ENCODE results near the gene DEXI.

DEXI gene

DNA sequence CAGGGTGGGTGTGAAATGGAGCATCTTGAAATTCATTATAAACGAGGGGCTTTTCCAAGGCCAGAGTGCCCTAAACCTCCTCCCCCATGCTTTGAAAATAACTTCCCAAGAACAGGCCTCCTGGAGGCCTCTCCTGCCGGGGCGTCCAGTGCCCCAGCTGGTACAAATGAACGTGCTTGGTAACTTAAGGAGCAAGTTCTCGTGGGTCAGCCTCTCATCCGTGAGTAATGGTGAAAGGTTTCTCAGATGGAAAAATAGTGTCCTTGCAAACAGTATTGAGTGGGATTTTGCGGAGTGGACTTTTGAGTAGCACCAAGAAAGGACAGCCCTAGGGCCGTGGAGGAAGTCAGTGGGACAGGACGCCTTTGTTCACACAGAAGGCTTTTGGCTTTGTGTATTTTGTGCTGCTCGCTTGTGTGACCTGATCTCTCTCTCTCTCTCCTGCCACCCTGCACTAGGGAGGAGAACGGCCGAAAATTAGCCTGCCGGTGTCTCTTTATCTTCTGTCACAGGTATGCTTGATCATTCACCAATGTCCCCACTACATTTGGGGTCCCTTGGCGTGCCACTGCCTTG lies 36.7 kb upstream of the DEXI start:
- POLR2A ChIA-PET = no interaction called here
- Histone ChIP-seq H3K9me3 (ENCODE audit: control insufficient read depth, insufficient read depth, low read depth, low read length) (no peaks in the 10 kb centered on the region), H3K4me1 (ENCODE audit: control insufficient read depth, insufficient read depth, low read length) (no peaks in the 10 kb centered on the region), H3K27ac (ENCODE audit: extremely low read depth, low read depth, low read length) (no peak overlapping the region), H3K36me3 (ENCODE audit: control insufficient read depth in 2 of 2, insufficient read depth in 1 of 2, low read length in 2 of 2) (peaks cover 3 to 58% of the 10 kb centered on the region in 2 experiments; a peak in 2 of 3 replicates), H3K4me3 (ENCODE audit: low read depth, low read length) (no peak overlapping the region)
- no peak for TF ChIP-seq ZNF23 (tag by site-specific recombination; IDR thresholded peaks at IDR 0.05; ENCODE audit: borderline replicate concordance)
- TF ChIP-seq ZNF416 (tag by site-specific recombination; IDR thresholded peaks at IDR 0.05) = no peak
- TF ChIP-seq KLF16 (tag by site-specific recombination; IDR thresholded peaks at IDR 0.05) = no peak
- TF ChIP-seq PRDM6 (tag by site-specific recombination; IDR thresholded peaks at IDR 0.05) = no peak
- TF ChIP-seq, protein P1, sequence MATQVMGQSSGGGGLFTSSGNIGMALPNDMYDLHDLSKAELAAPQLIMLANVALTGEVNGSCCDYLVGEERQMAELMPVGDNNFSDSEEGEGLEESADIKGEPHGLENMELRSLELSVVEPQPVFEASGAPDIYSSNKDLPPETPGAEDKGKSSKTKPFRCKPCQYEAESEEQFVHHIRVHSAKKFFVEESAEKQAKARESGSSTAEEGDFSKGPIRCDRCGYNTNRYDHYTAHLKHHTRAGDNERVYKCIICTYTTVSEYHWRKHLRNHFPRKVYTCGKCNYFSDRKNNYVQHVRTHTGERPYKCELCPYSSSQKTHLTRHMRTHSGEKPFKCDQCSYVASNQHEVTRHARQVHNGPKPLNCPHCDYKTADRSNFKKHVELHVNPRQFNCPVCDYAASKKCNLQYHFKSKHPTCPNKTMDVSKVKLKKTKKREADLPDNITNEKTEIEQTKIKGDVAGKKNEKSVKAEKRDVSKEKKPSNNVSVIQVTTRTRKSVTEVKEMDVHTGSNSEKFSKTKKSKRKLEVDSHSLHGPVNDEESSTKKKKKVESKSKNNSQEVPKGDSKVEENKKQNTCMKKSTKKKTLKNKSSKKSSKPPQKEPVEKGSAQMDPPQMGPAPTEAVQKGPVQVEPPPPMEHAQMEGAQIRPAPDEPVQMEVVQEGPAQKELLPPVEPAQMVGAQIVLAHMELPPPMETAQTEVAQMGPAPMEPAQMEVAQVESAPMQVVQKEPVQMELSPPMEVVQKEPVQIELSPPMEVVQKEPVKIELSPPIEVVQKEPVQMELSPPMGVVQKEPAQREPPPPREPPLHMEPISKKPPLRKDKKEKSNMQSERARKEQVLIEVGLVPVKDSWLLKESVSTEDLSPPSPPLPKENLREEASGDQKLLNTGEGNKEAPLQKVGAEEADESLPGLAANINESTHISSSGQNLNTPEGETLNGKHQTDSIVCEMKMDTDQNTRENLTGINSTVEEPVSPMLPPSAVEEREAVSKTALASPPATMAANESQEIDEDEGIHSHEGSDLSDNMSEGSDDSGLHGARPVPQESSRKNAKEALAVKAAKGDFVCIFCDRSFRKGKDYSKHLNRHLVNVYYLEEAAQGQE (tag by site-specific recombination; IDR thresholded peaks at IDR 0.05) = no peak
- TF ChIP-seq HIC1 (tag by site-specific recombination; IDR thresholded peaks at IDR 0.05) = no peak
- TF ChIP-seq ZNF514 (tag by site-specific recombination; IDR thresholded peaks at IDR 0.05) = no peak
- TF ChIP-seq ZNF324 (tag by site-specific recombination; IDR thresholded peaks at IDR 0.05) = no peak
- TF ChIP-seq ZNF24 (tag by site-specific recombination; IDR thresholded peaks at IDR 0.05) = no peak
- TF ChIP-seq KLF7 (tag by site-specific recombination; IDR thresholded peaks at IDR 0.05; ENCODE audit: borderline replicate concordance) = no peak
- TF ChIP-seq ZNF132 (tag by site-specific recombination; IDR thresholded peaks at IDR 0.05; ENCODE audit: borderline replicate concordance) = no peak
- no peak for TF ChIP-seq ZNF558 (tag by site-specific recombination; IDR thresholded peaks at IDR 0.05)
- no peak for TF ChIP-seq ZNF792 (tag by site-specific recombination; IDR thresholded peaks at IDR 0.05)
- TF ChIP-seq, protein P2, sequence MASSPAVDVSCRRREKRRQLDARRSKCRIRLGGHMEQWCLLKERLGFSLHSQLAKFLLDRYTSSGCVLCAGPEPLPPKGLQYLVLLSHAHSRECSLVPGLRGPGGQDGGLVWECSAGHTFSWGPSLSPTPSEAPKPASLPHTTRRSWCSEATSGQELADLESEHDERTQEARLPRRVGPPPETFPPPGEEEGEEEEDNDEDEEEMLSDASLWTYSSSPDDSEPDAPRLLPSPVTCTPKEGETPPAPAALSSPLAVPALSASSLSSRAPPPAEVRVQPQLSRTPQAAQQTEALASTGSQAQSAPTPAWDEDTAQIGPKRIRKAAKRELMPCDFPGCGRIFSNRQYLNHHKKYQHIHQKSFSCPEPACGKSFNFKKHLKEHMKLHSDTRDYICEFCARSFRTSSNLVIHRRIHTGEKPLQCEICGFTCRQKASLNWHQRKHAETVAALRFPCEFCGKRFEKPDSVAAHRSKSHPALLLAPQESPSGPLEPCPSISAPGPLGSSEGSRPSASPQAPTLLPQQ (tag by site-specific recombination; IDR thresholded peaks at IDR 0.05) = no peak
- CTCF ChIA-PET = interaction anchor here (0.7 kb wide), 1 partner anchor 170 kb away, joined by 3 read pairs; no protein-coding TSS in a partner anchor

DNA sequence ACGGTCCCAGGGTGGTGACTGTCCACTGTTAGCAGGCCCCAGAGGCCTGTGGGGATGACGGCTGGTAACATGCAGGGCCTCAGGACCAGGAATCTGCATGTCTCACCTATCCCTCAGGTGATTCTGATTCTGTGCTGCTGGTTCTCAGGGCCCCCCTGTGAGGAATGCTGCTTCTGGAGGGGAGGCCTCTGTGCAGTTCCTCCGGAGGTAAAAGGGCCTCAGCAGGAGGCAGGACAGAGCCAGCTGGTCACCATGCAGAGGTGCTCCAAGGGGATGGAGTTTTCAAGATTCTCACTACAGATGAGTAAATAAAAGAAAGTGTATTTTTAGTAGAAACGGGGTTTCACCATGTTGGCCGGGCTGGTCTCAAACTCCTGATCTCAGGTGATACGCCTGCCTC lies 35.9 kb upstream of the DEXI start:
- no peaks in the 10 kb centered on the region for H3K4me1 ChIP-seq (ENCODE audit: control insufficient read depth, insufficient read depth, low read length)
- CTCF ChIA-PET = no interaction called here
- TF ChIP-seq ZNF785 (tag by site-specific recombination; IDR thresholded peaks at IDR 0.05) (no peak), SP3 (tag by site-specific recombination; IDR thresholded peaks at IDR 0.05) (no peak), GLIS1 (tag by site-specific recombination; IDR thresholded peaks at IDR 0.05) (peak; percentile 54; the same call in 1 of the 2 replicates), ZIC2 (tag by site-specific recombination; IDR thresholded peaks at IDR 0.05) (peak; percentile 43; the same call in 1 of the 2 replicates)
- no peak overlapping the region for H3K27ac ChIP-seq (ENCODE audit: extremely low read depth, low read depth, low read length)
- no peak overlapping the region for H3K4me3 ChIP-seq (ENCODE audit: low read depth, low read length)
- peaks cover 3 to 57% of the 10 kb centered on the region in 2 experiments; a peak in 2 of 3 replicates for H3K36me3 ChIP-seq (ENCODE audit: control insufficient read depth in 2 of 2, insufficient read depth in 1 of 2, low read length in 2 of 2)
- POLR2A ChIA-PET = no interaction called here
- no peaks in the 10 kb centered on the region for H3K9me3 ChIP-seq (ENCODE audit: control insufficient read depth, insufficient read depth, low read depth, low read length)

Data from HEK293 (cell line).